Stimulated activated CD8-positive, alpha-beta memory T cell treated with anti-CD3 and anti-CD28 coated beads, Interleukin-4, amount 100 ng/mL, for 4 hours (primary cell): ENCODE results near the gene PHF23.

ENCODE experiments used
- DNase-seq, 2 donors: peaks; one replicate each; pipeline ENCODE4 v3.0.0-alpha.2; 2020; ENCODE audit warnings: low read depth in 2 of 2, low spot score in 1 of 2

Gene PHF23

DNA sequence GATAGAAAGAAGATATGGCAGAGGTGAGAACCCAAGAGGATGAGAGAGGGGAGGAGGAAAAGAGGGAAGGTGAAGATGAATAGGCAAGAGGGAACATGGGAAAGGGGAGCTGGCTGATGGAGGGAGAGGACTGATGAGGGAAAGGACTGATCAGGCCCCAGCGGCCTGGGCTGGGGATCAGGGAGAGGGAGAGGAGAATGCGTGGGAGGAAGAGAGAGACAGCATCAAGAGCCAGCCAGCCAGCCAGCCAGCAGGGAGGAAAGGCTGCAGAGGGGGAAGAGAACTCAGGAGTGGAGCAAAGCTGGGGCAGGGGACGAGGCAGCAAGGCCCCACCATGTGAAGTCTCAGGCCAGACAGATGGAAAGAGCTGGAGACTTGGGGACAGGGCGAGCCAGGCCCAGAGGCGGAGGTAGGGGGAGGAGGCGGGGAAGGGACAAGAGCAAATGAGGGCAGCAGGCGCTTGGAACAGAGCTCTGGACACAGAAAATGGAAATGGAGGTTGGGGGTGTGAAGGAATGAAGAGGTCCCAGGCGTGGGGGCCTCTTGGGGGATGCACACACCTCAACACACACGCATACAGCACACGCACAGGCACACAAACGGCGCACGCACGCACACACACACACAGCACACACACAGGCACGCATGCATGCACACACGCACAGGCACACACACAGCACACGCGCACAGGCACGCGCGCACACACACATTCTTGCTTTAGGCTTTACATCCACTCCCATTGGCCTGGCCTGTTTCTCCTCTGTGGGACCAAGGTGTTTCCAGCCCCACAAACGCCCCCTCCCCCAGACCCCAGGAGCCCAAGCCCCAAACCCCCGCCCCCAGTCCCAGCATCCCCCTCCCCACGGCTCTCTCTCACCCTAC lies 31.9 kb downstream of the PHF23 start:
- no peak for DNase-seq

DNA sequence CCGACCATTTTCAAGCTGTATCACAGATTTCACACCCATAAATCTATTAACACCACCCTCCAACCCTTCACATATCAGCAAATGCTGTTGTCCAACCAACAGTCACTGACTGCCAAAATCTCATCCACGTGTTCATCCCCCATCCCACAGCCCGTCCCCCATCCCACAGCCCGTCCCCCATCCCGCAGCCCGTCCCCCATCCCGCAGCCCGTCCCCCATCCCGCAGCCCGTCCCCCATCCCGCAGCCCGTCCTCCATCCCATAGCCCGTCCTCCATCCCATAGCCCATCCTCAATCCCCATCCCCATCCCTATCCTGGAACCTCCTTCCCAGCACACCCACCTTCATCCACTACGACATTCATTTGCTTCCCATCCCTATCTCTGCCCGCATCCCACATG lies 33.7 kb downstream of the PHF23 start:
- DNase-seq, result no peak

DNA sequence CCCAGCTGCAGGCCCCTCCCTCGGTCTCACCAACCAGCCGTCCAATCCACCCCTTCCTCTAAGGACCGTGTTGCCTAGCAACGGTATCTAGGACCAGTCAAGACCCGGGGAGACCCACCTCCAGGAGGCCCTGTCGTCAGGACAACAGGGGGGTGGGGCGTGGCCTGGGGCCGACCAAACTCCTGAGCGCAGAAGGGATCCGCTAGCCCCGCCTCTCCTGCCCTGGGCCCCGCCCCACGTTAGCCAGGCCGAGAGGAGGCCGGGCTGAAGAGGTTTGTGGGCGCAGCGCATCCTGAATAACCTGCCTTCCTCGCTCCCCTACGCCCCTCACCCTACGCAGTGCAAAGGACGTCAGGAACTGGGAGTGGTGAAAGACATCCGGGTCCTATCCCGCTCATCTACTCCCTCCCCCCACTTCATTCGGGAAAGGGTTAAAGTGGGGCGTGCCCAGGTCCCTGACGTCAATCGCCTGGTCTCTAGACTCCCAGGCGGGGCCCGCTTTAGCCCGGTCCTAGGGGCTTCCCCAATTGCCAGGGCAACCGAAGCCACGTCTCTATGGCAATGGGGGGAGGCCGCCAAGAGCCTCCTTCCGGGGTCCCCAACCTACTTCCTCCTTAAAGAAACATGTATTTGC lies 34.3 kb downstream of the PHF23 start:
- DNase-seq, result peak; percentile 84 to 89

DNA sequence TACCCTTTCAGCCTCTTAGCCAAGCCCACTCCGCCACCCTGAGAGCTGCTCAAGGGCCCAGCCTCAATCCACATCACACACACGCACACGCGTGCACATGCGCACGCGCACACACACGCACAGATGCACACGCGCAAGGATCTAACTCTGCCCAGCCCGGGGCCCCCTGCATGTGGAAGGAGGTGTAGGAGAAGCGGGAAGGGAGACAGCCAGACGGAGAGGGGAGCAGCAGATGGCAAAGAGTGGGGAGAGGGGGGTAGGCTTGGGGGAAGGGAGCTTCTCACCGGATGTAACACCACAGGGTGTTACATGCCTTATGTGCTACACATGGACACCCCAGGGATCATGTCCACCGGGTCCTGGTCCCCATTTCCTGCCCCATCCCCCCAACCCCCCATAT lies 34.9 kb downstream of the PHF23 start:
- DNase-seq, result no peak

DNA sequence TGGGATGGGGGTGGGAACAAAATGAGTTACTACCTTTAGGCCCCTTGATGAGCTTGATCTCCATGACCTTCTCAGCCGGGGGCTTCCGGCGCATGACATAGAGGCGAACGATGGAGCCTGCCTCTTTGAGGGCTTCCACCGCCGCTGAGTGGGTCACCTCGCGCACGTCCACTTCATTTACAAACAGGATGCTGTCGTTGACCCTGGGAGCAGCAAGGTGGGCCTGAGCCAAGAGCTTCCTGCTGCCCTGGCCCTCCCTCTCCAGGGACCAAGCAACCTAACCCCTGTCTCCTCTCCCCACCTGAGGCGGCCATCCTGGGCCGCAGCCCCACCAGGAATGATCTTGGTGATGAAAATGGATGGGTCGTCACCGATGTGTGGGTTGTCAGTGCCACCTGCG lies 35.9 kb downstream of the PHF23 start:
- no peak for DNase-seq

DNA sequence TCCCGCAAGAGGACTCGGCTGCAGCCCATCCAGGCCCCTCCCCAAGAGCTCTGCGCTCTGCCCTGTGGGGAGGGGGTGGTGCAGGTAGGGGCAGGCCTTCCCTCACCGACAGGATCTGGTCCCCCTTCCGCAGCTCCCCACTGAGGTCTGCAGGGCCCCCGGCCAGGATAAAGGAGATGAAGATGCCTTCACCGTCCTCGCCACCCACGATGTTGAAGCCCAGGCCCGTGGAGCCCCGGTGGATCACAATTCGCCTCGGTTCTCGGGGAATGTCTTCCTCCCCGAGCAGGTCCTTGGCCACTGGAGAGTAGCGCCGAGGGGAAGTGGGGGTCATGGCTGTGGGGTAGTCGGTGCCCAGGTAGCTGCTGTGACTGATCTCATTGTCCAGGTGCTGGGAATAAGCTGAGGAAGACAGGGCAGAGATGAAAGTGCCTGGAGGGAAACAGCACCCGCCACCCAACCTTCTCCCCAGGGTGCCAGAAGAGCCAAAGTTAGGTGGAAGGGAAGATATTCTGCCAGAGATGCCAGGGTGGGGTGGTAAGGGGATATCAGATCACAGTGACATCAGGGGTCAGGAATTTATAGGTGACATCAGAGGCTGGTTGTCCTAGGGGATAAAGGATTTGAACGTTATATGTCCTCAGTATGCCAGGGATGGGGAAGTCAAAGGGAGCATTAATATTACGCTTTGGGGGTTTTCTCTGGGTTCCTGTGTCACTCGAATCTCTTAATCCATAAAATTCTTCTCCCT lies 42.4 kb downstream of the PHF23 start:
- DNase-seq, result no peak

DNA sequence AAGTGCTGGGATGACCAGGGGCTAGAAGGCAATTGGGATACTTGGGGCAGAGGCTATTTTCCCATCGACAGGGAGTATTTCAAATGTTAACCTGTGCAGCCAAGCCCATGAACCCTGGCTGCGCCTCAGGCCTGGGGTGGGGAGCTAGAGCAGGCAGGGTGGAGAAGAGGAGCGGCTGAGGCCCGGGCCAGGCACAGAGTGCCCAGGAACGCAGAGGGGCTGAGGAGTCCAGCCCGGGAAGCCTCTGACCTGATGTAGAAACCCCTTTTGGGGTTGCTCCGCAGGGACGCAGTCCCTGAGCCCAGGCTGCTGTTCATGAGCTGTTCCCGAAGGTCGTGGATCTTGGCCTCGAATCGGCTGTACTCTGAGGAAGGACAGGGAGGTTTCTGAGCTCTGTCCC lies 43.3 kb downstream of the PHF23 start:
- DNase-seq, result no peak

DNA sequence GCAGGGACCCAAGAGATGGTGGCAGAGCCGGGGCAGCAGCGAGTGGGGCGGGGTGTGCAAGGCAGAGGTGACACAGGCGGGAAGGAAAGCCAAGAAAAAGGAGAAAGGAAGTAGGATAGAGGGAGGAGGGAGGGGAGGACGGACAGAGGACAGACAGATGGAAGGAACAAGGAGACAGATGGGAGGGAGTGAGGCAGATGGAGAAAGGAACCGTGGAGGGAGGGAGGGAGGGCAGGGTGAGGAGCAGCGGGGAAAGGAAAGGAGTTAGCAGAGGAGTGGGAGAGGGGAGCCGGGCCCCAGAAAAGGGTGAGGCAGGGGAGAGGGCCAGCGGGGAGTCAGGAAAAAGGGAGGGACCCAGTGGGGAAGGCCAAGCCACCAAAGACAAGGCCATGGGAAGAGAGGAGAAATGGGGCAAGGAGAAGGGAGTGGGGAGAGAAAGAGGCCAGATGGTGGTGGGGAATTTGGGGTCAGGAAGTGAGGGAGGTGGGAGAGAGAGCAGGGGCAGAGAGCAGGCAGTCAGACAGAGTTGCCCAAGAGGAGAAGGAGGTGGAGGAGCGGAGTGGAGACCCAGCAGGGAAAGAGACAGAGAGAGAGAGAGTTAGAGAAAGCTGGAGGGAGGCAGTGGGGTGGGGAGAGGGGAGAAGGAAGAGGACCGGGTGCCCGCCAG lies 46.9 kb downstream of the PHF23 start:
- no peak for DNase-seq

DNA sequence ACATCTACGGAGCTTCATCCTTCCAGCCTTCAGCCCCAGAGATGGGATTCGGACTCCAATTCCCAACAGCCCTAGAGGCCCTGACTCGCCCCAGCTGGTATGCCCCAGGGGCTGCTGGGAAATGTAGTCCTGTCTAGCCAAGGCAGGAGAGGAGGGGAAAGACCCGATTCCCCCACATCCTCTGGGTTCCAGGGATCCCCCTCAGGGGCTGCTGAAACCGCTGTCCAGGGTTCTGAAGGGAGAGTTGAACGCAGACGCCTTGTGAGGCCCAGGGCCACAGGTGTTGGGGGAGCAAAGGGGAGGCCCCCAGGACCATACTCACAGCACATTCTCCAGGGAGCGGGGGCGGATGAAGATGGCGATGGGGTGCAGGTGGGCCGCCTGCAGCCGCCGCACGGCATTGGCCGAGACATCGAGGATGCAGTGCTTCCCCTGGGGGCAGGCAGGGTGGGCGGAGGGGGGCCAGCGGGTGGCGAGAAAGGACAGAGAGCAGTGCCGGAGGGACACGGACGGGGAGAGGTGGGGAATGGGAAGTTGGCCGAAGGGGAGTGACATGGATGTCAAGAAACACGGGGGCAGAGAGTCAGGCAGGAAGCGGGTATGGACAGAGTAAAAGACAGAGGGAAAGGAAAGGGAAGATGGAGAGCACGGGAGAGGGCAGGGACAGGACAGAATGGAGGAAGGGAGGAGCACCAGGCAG lies 47.5 kb downstream of the PHF23 start:
- DNase-seq, result no peak

DNA sequence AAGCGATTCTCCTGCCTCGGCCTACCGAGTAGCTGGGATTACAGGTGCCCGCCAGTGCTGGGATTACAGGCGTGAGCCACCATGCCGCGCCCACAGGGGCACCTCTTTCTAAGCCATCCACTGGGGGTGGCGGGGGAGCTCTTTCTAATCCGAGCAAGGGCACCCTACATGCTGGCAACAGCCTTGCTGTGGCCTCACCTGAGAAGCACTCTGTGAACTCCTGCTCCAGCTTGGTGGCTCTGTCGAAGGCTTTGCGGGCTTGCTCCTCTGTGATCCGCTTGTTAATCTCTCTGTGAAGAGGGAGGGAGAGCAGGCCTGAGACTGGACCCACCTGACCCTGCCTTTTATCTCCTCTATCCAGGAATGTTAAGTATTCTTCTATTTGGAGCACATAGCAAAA lies 48.2 kb downstream of the PHF23 start:
- no peak for DNase-seq

DNA sequence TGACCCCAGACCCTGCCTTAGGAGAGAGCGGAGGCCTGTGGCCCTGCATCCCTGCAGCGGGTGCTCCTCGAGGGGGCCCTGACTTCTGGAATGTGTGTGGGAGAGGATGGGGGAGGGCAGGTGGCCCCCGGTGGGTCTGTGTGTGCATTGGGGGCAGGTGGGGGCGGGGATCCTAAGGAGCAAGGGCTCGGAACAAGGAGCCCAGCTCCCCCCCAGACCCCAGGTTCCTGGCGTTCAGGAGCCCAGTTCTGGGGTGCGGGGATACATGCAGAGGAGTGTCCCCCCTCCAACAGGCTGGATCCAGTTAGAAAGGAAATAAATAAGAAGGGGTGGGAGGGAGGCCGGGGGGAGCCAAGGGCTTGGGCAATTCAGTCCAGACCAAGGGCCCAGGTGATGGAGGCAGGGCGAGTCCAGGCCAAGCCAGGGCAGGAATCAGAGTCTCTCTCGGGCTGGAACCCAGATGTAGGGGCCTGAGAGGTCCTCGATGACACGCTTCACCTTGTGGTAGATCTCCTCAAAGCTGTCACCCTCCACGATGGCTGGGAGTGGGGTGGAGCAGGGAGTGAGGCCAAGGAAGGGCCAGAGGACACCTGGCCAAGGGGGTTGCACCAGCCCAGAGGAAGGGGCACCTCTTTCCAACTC lies 48.9 kb downstream of the PHF23 start:
- no peak for DNase-seq

DNA sequence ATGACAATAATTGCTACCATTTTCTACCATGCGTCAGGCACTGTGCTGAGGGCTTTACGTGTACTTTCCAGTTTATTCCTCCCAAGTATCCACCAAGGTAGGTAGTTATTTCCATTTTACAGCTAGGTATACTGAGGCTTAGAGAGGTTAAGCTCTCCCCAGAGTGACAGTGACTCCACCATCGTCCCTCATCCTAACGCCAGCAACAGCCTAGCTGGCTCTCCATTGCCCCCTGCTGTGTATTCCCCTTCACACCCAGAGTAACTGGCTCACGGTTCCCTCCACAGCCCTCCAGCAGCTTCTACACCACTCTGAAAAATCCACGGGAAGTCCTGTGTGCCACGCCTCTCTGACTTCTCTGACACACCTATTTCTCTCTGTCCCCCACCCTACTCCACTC lies 53.0 kb downstream of the PHF23 start:
- DNase-seq, result no peak
